PC-3 (cell line): ENCODE results near the gene CERT1. TPM values are rescaled to one million over a fixed set of nuclear protein-coding genes. Genes with fewer than 3 reads are reported as not detected.
A peak's percentile ranks its signal among the peaks of the same experiment; 100 is the strongest.

Source experiments
- ATAC-seq: fragments of 200-7000 bp; cut with Tn5 transposase; 2 replicates; pipeline ENCODE4 v1.9.1; 2020; ENCODE audit warnings: mild to moderate bottlenecking, moderate library complexity
- BruUV-seq: library from RNA; stranded (reverse); fragments of 400-500 nt; replicated peaks from 2 replicates; lab custom pipeline; 2021; lab: Mats Ljungman, UMichigan
- CTCF ChIA-PET: fragments of 300-600 bp; sonication (Branson Sonifier 250); formaldehyde crosslinking; loops from one replicate; lab custom pipeline; 2022; ENCODE audit warnings: antibody characterized with exemption; lab: Charles Lee
- POLR2A ChIA-PET: fragments of 300-600 bp; sonication (Branson Sonifier 250); formaldehyde crosslinking; loops from one replicate; lab custom pipeline; 2022; ENCODE audit warnings: antibody characterized with exemption; ENCODE audit not compliant: unreplicated experiment; lab: Charles Lee
- DNase-seq: peaks from one replicate; pipeline ENCODE4 v3.0.0-alpha.2; 2015
- H2AFZ ChIP-seq: fragments of 300-600 bp; sonication (generic); 2 replicates; pipeline ENCODE4 v1.6.0; 2016; ENCODE audit warnings: antibody characterized with exemption, low read length
- H3F3A ChIP-seq: fragments of 300-600 bp; sonication (generic); one replicate; pipeline ENCODE4 v1.6.0; 2017; ENCODE audit warnings: antibody characterized with exemption, low read length, control low read depth, mild to moderate bottlenecking; ENCODE audit not compliant: unreplicated experiment
- H3K27ac ChIP-seq: fragments of 300-600 bp; sonication (generic); 2 replicates; pipeline ENCODE4 v1.5.1; 2016; ENCODE audit warnings: mild to moderate bottlenecking, low read length
- H3K27me3 ChIP-seq: fragments of 300-600 bp; sonication (generic); 2 replicates; pipeline ENCODE4 v1.6.1; 2016; ENCODE audit warnings: low read length, mixed read lengths
- H3K36me3 ChIP-seq: fragments of 300-600 bp; sonication (generic); 2 replicates; pipeline ENCODE4 v1.6.1; 2016; ENCODE audit warnings: low read depth, mixed run types, low read length, mixed read lengths
- H3K4me1 ChIP-seq: fragments of 300-600 bp; sonication (generic); 2 replicates; pipeline ENCODE4 v1.5.1; 2016; ENCODE audit warnings: low read length; ENCODE audit not compliant: insufficient read depth
- H3K4me2 ChIP-seq: fragments of 300-600 bp; sonication (generic); 2 replicates; pipeline ENCODE4 v1.6.0; 2016; ENCODE audit warnings: low read length
- H3K4me3 ChIP-seq: fragments of 300-600 bp; sonication (generic); 2 replicates; pipeline ENCODE4 v1.5.1; 2016; ENCODE audit warnings: mild to moderate bottlenecking, low read length, mixed read lengths
- H3K79me2 ChIP-seq: fragments of 300-600 bp; sonication (generic); 2 replicates; pipeline ENCODE4 v1.6.1; 2017; ENCODE audit warnings: low read length, mixed read lengths
- H3K9ac ChIP-seq: fragments of 300-600 bp; sonication (generic); 2 replicates; pipeline ENCODE4 v1.6.0; 2016; ENCODE audit warnings: mild to moderate bottlenecking, low read length
- H3K9me2 ChIP-seq: fragments of 300-600 bp; sonication (generic); replicated peaks from 2 replicates; pipeline ENCODE4 v1.6.1; 2016; ENCODE audit warnings: mixed run types, low read length, mixed read lengths
- H3K9me3 ChIP-seq: fragments of 300-600 bp; sonication (generic); 2 replicates; pipeline ENCODE4 v1.6.1; 2016; ENCODE audit warnings: low read length, mixed read lengths
- H4K20me1 ChIP-seq: fragments of 300-600 bp; sonication (generic); 2 replicates; pipeline ENCODE4 v1.6.1; 2016; ENCODE audit warnings: low read length, mixed read lengths
- EZH2 ChIP-seq: fragments of 300-600 bp; sonication (generic); IDR thresholded peaks from one replicate; pipeline ENCODE4 v1.6.1; 2017; ENCODE audit warnings: antibody characterized with exemption, mild to moderate bottlenecking, low read length; ENCODE audit not compliant: unreplicated experiment
- EZH2phosphoT487 ChIP-seq: fragments of 300-600 bp; sonication (generic); IDR thresholded peaks from 2 replicates; pipeline ENCODE4 v1.6.1; 2018; ENCODE audit warnings: mild to moderate bottlenecking, antibody characterized with exemption, low read length, borderline replicate concordance
- intact Hi-C: fragments of 100-400 bp; cut with micrococcal nuclease; formaldehyde crosslinking; loops from 2 replicates; pipeline ENCODE4 v1.9.0; 2023
- total RNA-seq: library from RNA; depleted of rRNA; stranded (reverse); fragments of >200 nt; gene quantifications from 2 replicates; pipeline ENCODE4 v1.2.3, GENCODE V29; 2014
- TF ChIP-seq, protein P1 (sequence below): fragments of 300-600 bp; sonication (generic); conservative IDR thresholded peaks from 2 replicates; pipeline ENCODE4 v1.5.1; 2017; ENCODE audit warnings: antibody characterized with exemption, low read depth, mild to moderate bottlenecking, low read length

Gene CERT1
- total RNA-seq, 1 experiment from 2014 or later: 5.6 TPM

DNA sequence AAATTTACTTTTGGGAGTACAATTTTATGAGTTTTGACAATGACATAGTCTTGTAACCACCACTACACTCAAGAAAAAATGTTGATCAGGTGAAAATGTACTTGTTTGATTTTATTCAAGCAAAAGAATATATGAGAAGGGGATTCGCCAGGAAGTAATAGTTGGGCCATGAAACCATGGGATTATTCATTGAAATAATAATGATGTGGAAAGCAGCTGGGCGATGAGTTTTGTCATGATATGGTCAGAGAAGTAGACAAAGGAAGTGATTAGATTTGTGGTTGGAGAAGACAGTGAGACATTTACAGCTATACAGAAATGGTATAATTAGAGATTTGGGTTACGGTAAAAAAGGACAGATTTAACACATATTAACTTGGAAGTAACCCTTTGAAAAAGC, 163.2 kb downstream of the CERT1 start:
- ATAC-seq: no peak
- H3K36me3 ChIP-seq: peaks cover 61% of the 10 kb centered on the region
- H3K4me3 ChIP-seq: no peak overlapping the region
- no peak overlapping the region for H3K9ac ChIP-seq
- H2AFZ ChIP-seq: no peak overlapping the region
- H3K9me3 ChIP-seq: no peaks in the 10 kb centered on the region
- H3K4me2 ChIP-seq: no peak overlapping the region
- peaks cover 9% of the 10 kb centered on the region for H3K79me2 ChIP-seq
- ChIA-PET POLR2A (no interaction called here), CTCF (no interaction called here)
- H3K27me3 ChIP-seq: no peaks in the 10 kb centered on the region
- no peak overlapping the region for H3K27ac ChIP-seq
- intact Hi-C loops: no loop called here
- no peaks in the 10 kb centered on the region for H4K20me1 ChIP-seq
- no peaks in the 10 kb centered on the region for H3K4me1 ChIP-seq
- H3F3A ChIP-seq: no peaks in the 10 kb centered on the region
- BruUV-seq: no TSS peak
- TF ChIP-seq, protein P1, sequence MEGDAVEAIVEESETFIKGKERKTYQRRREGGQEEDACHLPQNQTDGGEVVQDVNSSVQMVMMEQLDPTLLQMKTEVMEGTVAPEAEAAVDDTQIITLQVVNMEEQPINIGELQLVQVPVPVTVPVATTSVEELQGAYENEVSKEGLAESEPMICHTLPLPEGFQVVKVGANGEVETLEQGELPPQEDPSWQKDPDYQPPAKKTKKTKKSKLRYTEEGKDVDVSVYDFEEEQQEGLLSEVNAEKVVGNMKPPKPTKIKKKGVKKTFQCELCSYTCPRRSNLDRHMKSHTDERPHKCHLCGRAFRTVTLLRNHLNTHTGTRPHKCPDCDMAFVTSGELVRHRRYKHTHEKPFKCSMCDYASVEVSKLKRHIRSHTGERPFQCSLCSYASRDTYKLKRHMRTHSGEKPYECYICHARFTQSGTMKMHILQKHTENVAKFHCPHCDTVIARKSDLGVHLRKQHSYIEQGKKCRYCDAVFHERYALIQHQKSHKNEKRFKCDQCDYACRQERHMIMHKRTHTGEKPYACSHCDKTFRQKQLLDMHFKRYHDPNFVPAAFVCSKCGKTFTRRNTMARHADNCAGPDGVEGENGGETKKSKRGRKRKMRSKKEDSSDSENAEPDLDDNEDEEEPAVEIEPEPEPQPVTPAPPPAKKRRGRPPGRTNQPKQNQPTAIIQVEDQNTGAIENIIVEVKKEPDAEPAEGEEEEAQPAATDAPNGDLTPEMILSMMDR: no peak
- TF ChIP-seq EZH2phosphoT487 (no peak), EZH2 (no peak)
- H3K9me2 ChIP-seq: no peaks in the 10 kb centered on the region
- no peak for DNase-seq

- no peak for ATAC-seq
- peaks cover 63% of the 10 kb centered on the region for H3K79me2 ChIP-seq
- no peaks in the 10 kb centered on the region for H3K27me3 ChIP-seq
- no peak overlapping the region for H2AFZ ChIP-seq
- H4K20me1 ChIP-seq: peaks cover 33% of the 10 kb centered on the region
- intact Hi-C loops: no loop called here
- H3K9ac ChIP-seq: no peak overlapping the region
- no peak overlapping the region for H3K4me3 ChIP-seq
- CTCF ChIA-PET: no interaction called here
- no peaks in the 10 kb centered on the region for H3K9me2 ChIP-seq
- POLR2A ChIA-PET: no interaction called here
- no TSS peak for BruUV-seq
- H3K4me1 ChIP-seq: peaks cover 30% of the 10 kb centered on the region
- H3F3A ChIP-seq: no peaks in the 10 kb centered on the region
- no peak overlapping the region for H3K4me2 ChIP-seq
- H3K27ac ChIP-seq: no peak overlapping the region
- peaks cover 24% of the 10 kb centered on the region for H3K36me3 ChIP-seq
- no peaks in the 10 kb centered on the region for H3K9me3 ChIP-seq
- TF ChIP-seq EZH2: no peak
- TF ChIP-seq, protein P1: no peak
- TF ChIP-seq EZH2phosphoT487: no peak
- DNase-seq: peak; percentile 20
Observed at GRCh38 chr5:75342836-75343235, 168.6 kb downstream of the CERT1 start.

DNA sequence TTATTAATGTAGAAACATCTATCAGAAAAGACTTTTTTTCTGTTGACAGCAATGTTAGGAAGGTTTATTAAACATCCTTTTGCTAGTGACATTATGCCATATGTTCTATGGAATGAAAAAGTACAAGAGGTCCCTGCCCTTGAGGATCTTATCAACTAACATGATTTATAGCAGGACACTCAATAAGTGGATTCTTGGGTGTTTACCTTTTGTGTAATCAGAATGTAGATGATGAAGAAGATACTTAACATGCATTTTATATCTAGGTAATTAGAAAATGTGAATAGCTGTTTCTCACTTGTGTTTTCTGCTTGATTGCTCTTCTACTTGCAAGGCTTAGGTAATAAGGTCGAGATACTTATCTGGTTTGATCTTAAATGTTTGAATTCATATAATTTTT, 169.5 kb downstream of the CERT1 start:
- Histone ChIP-seq H4K20me1 (peaks cover 33% of the 10 kb centered on the region), H2AFZ (no peak overlapping the region), H3K79me2 (peaks cover 71% of the 10 kb centered on the region), H3K36me3 (peaks cover 20% of the 10 kb centered on the region), H3K4me2 (no peak overlapping the region), H3K27me3 (no peaks in the 10 kb centered on the region), H3K9me3 (no peaks in the 10 kb centered on the region), H3K27ac (no peak overlapping the region), H3F3A (no peaks in the 10 kb centered on the region), H3K4me3 (no peak overlapping the region), H3K9me2 (no peaks in the 10 kb centered on the region), H3K4me1 (peaks cover 30% of the 10 kb centered on the region), H3K9ac (no peak overlapping the region)
- ChIA-PET CTCF (no interaction called here), POLR2A (no interaction called here)
- DNase-seq (no peak), ATAC-seq (no peak)
- BruUV-seq: no TSS peak
- TF ChIP-seq, protein P1: no peak
- TF ChIP-seq EZH2phosphoT487 (no peak), EZH2 (no peak)
- intact Hi-C loops: no loop called here
